ENCODE measurements around the gene CEACAM1.

GRCh38 chr19:42495663-42496062 lies 32.6 kb downstream of the CEACAM1 start:
- TF ChIP-seq, protein P1, sequence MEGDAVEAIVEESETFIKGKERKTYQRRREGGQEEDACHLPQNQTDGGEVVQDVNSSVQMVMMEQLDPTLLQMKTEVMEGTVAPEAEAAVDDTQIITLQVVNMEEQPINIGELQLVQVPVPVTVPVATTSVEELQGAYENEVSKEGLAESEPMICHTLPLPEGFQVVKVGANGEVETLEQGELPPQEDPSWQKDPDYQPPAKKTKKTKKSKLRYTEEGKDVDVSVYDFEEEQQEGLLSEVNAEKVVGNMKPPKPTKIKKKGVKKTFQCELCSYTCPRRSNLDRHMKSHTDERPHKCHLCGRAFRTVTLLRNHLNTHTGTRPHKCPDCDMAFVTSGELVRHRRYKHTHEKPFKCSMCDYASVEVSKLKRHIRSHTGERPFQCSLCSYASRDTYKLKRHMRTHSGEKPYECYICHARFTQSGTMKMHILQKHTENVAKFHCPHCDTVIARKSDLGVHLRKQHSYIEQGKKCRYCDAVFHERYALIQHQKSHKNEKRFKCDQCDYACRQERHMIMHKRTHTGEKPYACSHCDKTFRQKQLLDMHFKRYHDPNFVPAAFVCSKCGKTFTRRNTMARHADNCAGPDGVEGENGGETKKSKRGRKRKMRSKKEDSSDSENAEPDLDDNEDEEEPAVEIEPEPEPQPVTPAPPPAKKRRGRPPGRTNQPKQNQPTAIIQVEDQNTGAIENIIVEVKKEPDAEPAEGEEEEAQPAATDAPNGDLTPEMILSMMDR (conservative IDR thresholded peaks at IDR 0.05; ENCODE audit: low read depth, low read length) = no peak
- no peak for TF ChIP-seq EZH2phosphoT487 (IDR thresholded peaks at IDR 0.05; ENCODE audit: borderline replicate concordance, low read length)
